Adrenal gland (tissue), 5 donors: Measurements from ENCODE around the gene STX16.

Experiments
- CTCF ChIP-seq, 6 experiments: fragments of 450-650 bp in 4 of 6; fragments of 200-600 bp in 2 of 6; sonication (generic) in 1 of 6; IDR thresholded peaks; 1 replicate in 5 of 6; 2 replicates in 1 of 6; pipeline versions ENCODE4 v1.5.1 to v1.8.0; 2016 to 2021; ENCODE audit warnings: antibody characterized with exemption in 6 of 6, mild to moderate bottlenecking in 2 of 6, moderate library complexity in 1 of 6
- POLR2A ChIP-seq, 2 donors: fragments of 450-650 bp; IDR thresholded peaks; one replicate each; pipeline ENCODE4 v1.6.1; 2017; ENCODE audit warnings: antibody characterized with exemption in 2 of 2, mild to moderate bottlenecking in 2 of 2, moderate library complexity in 1 of 2
- donor health status: DM: no; HTN: no; CAD: no.

- no peak for TF ChIP-seq CTCF (IDR thresholded peaks at IDR 0.05)
- TF ChIP-seq POLR2A (IDR thresholded peaks at IDR 0.05): no peak
Measured at GRCh38 chr20:58656831-58657230, 5.7 kb downstream of the STX16 start.
